ENCODE measurements around the gene FXYD7.

- no peak for TF ChIP-seq CTCF (IDR thresholded peaks at IDR 0.05; ENCODE audit: low read length)
- TF ChIP-seq EZH2 (IDR thresholded peaks at IDR 0.05; ENCODE audit: borderline replicate concordance, low read length) = no peak
Observed at GRCh38 chr19:35144600-35145436, 1.8 kb downstream of the FXYD7 start.

Measured in OCI-LY1 (cell line).